GM12878 (cell line): Measurements from ENCODE around the gene OTUB1. TPM values are rescaled to one million over a fixed set of nuclear protein-coding genes. Genes with fewer than 3 reads are reported as not detected.

ENCODE experiments used
- LARP7 ChIP-seq: fragments of 450-650 bp; IDR thresholded peaks from 2 replicates; pipeline ENCODE4 v1.6.1; 2017; ENCODE audit warnings: mild to moderate bottlenecking
- MTA2 ChIP-seq: fragments of 450-650 bp; IDR thresholded peaks from 2 replicates; pipeline ENCODE4 v1.6.1; 2016; ENCODE audit warnings: low read depth, mild to moderate bottlenecking, moderate library complexity
- NR2C2 ChIP-seq: IDR thresholded peaks from 2 replicates; pipeline ENCODE4 v1.6.1; 2011; ENCODE audit warnings: borderline replicate concordance, low read depth; ENCODE audit not compliant: control insufficient read depth, insufficient read length
- RB1 ChIP-seq: fragments of 450-650 bp; formaldehyde crosslinking; IDR thresholded peaks from 2 replicates; pipeline ENCODE4 v1.6.1; 2017; ENCODE audit warnings: mild to moderate bottlenecking, borderline replicate concordance
- SMAD5 ChIP-seq: IDR thresholded peaks from 2 replicates; pipeline ENCODE4 v1.6.1; 2016; ENCODE audit warnings: antibody characterized with exemption, low read depth
- SMARCA5 ChIP-seq: fragments of 450-650 bp; IDR thresholded peaks from 2 replicates; pipeline ENCODE4 v1.6.1; 2017; ENCODE audit warnings: mild to moderate bottlenecking
- ZNF384 ChIP-seq: IDR thresholded peaks from 2 replicates; pipeline ENCODE4 v1.6.1; 2012; ENCODE audit warnings: low read depth, mild to moderate bottlenecking, low read length, improper control_type of control experiment, borderline replicate concordance
- polyA plus RNA-seq, 11 experiments: library from polyadenylated mRNA; depleted of rRNA in 4 of 11; unstranded in 6 of 11; stranded (reverse) in 5 of 11; fragments of >200 nt; fragmentation: Nextera tagmentation in 4 of 11; fragmentation: Illumina TruSeq in 1 of 11; extraction: Ambion mirVana in 4 of 11; extraction: Trizol in 1 of 11; gene quantifications; 1 replicate in 1 of 11; 2 replicates in 10 of 11; pipeline versions ENCODE4 v1.2.1 to v1.2.3, GENCODE V29; 2011 to 2016; ENCODE audit warnings: inconsistent platforms in 2 of 11, missing spikeins in 2 of 11, low read depth in 1 of 11
- total RNA-seq, 4 experiments: library from RNA; depleted of rRNA in 3 of 4; stranded (reverse); fragments of >200 nt in 3 of 4; fragmentation: Illumina TruSeq in 1 of 4; extraction: Trizol in 1 of 4; gene quantifications; 2 replicates each; pipeline versions ENCODE4 v1.2.1 to v1.2.3, GENCODE V29; 2013 to 2021
- TF ChIP-seq, protein P1 (sequence below): fragments of 450-650 bp; IDR thresholded peaks from 2 replicates; pipeline ENCODE4 v1.6.1; 2017; ENCODE audit warnings: borderline replicate concordance
- TF ChIP-seq, protein P2 (sequence below): IDR thresholded peaks from 2 replicates; pipeline ENCODE4 v1.6.1; 2012; ENCODE audit warnings: low read length, inconsistent platforms
- TF ChIP-seq, protein P3 (sequence below): fragments of 450-650 bp; formaldehyde crosslinking; IDR thresholded peaks from 2 replicates; pipeline ENCODE4 v1.4.0; 2022; ENCODE audit warnings: mild to moderate bottlenecking, moderate library complexity

The OTUB1 gene
- total and polyA plus RNA-seq, 10 of the 15 experiments (the other 5 are each of a cell fraction or from before 2014, with no cell fraction given), result 49.6 to 225 (median 131) TPM

DNA sequence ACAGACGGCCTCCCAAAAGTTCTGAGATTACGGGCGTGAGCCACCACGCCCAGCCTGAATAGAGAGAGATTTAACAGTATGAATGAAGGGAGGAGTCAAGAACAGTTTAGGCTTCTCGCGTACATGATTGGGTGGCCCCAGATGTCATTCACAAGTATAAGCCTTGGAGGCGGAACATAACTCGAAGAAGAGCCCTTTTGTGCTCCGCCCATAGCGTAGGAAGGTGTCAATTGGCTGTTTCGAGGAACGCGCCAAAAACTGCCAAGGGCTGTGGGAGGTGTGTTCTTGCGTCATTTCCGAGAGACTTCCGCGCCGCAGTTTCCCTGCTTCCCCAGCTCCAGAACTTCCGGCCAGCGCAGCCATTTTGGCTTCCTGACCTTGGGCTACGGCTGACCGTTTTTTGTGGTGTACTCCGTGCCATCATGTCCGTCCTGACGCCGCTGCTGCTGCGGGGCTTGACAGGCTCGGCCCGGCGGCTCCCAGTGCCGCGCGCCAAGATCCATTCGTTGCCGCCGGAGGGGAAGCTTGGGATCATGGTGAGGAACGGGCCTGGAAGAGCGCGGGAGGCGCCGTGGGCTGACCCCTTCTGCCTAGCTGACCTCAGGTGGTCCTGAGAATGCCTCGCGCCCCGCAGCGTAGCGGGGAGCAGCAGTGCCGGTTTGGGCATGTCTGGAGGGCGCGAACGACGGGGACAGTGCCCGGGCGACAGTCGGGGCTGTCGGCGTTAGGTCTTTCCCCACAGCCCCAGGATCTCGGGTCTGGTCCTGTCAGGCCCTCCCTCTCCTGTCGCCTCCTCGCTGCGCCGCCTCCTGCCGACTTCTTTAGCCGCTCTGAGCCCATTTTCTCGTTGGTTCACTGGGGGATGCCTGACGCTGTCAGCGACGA lies 11.7 kb upstream of the OTUB1 start, which contains the start of gene COX8A (continued):
- TF ChIP-seq, protein P1, sequence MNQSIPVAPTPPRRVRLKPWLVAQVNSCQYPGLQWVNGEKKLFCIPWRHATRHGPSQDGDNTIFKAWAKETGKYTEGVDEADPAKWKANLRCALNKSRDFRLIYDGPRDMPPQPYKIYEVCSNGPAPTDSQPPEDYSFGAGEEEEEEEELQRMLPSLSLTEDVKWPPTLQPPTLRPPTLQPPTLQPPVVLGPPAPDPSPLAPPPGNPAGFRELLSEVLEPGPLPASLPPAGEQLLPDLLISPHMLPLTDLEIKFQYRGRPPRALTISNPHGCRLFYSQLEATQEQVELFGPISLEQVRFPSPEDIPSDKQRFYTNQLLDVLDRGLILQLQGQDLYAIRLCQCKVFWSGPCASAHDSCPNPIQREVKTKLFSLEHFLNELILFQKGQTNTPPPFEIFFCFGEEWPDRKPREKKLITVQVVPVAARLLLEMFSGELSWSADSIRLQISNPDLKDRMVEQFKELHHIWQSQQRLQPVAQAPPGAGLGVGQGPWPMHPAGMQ, result no peak
- TF ChIP-seq ZNF384 (no peak), SMAD5 (peak; percentile 83; the same call in 1 of the 2 replicates), NR2C2 (no peak), MTA2 (no peak), SMARCA5 (peak; percentile 82), LARP7 (peak; percentile 95), RB1 (peak; percentile 90; the same call in 1 of the 2 replicates)
- TF ChIP-seq, protein P2, sequence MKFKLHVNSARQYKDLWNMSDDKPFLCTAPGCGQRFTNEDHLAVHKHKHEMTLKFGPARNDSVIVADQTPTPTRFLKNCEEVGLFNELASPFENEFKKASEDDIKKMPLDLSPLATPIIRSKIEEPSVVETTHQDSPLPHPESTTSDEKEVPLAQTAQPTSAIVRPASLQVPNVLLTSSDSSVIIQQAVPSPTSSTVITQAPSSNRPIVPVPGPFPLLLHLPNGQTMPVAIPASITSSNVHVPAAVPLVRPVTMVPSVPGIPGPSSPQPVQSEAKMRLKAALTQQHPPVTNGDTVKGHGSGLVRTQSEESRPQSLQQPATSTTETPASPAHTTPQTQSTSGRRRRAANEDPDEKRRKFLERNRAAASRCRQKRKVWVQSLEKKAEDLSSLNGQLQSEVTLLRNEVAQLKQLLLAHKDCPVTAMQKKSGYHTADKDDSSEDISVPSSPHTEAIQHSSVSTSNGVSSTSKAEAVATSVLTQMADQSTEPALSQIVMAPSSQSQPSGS, result no peak
- TF ChIP-seq, protein P3, sequence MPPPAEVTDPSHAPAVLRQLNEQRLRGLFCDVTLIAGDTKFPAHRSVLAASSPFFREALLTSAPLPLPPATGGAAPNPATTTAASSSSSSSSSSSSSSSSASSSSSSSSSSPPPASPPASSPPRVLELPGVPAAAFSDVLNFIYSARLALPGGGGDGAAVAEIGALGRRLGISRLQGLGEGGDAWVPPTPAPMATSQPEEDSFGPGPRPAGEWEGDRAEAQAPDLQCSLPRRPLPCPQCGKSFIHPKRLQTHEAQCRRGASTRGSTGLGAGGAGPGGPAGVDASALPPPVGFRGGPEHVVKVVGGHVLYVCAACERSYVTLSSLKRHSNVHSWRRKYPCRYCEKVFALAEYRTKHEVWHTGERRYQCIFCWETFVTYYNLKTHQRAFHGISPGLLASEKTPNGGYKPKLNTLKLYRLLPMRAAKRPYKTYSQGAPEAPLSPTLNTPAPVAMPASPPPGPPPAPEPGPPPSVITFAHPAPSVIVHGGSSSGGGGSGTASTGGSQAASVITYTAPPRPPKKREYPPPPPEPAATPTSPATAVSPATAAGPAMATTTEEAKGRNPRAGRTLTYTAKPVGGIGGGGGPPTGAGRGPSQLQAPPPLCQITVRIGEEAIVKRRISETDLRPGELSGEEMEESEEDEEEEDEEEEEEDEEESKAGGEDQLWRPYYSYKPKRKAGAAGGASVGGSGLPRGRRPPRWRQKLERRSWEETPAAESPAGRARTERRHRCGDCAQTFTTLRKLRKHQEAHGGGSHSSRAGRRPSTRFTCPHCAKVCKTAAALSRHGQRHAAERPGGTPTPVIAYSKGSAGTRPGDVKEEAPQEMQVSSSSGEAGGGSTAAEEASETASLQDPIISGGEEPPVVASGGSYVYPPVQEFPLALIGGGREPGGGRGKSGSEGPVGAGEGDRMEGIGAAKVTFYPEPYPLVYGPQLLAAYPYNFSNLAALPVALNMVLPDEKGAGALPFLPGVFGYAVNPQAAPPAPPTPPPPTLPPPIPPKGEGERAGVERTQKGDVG (CRISPR knock-in tag), result no peak
